ENCODE data around the gene RNF222. TPM values are rescaled to one million over a fixed set of nuclear protein-coding genes. Genes with fewer than 3 reads are reported as not detected.

The RNF222 gene
- total RNA-seq, 3 donors from 2014 or later: not detected

- H3K27ac ChIP-seq: no peak overlapping the region
- H3K27me3 ChIP-seq: peaks cover 0 to 18% of the 10 kb centered on the region in 2 donors
- no peak for DNase-seq (ENCODE audit: low spot score in 2 of 2)
- H3K9me3 ChIP-seq: no peaks in the 10 kb centered on the region
- no peaks in the 10 kb centered on the region for H3K36me3 ChIP-seq
- intact Hi-C loops (cut with DNase I; ENCODE audit: low total_unique reads): no loop called here
- H3K4me1 ChIP-seq: no peaks in the 10 kb centered on the region
- TF ChIP-seq CTCF (IDR thresholded peaks at IDR 0.05) (no peak), POLR2AphosphoS5 (IDR thresholded peaks at IDR 0.05) (no peak), POLR2A (IDR thresholded peaks at IDR 0.05) (no peak)
- H3K4me3 ChIP-seq: no peak overlapping the region
Observed at GRCh38 chr17:8393470-8394231, 4.0 kb downstream of the RNF222 start.

GRCh38 chr17:8392674-8393469 lies 4.8 kb downstream of the RNF222 start:
- Histone ChIP-seq H3K36me3 (no peaks in the 10 kb centered on the region), H3K27ac (no peak overlapping the region), H3K27me3 (peaks cover 0 to 18% of the 10 kb centered on the region in 2 donors), H3K9me3 (no peaks in the 10 kb centered on the region), H3K4me1 (no peaks in the 10 kb centered on the region), H3K4me3 (no peak overlapping the region)
- intact Hi-C loops (cut with DNase I; ENCODE audit: low total_unique reads): no loop called here
- DNase-seq (ENCODE audit: low spot score in 2 of 2): peak in 1 of 2 donors; percentile 40
- TF ChIP-seq CTCF (IDR thresholded peaks at IDR 0.05): no peak
- TF ChIP-seq POLR2A (IDR thresholded peaks at IDR 0.05): no peak
- TF ChIP-seq POLR2AphosphoS5 (IDR thresholded peaks at IDR 0.05): no peak

- no peak for DNase-seq (ENCODE audit: low spot score in 2 of 2)
- no peak overlapping the region for H3K27ac ChIP-seq
- intact Hi-C loops (cut with DNase I; ENCODE audit: low total_unique reads): no loop called here
Observed at GRCh38 chr17:8392274-8392673, 5.4 kb downstream of the RNF222 start.

GRCh38 chr17:8391711-8392110 lies 5.9 kb downstream of the RNF222 start:
- DNase-seq (ENCODE audit: low spot score in 2 of 2): peak in 1 of 2 donors; percentile 33
- Histone ChIP-seq H3K36me3 (no peaks in the 10 kb centered on the region), H3K27ac (no peak overlapping the region), H3K4me1 (no peaks in the 10 kb centered on the region), H3K9me3 (no peaks in the 10 kb centered on the region), H3K27me3 (peaks cover 0 to 13% of the 10 kb centered on the region in 2 donors), H3K4me3 (no peak overlapping the region)
- no peak for TF ChIP-seq CTCF (IDR thresholded peaks at IDR 0.05)
- TF ChIP-seq POLR2AphosphoS5 (IDR thresholded peaks at IDR 0.05): no peak
- TF ChIP-seq POLR2A (IDR thresholded peaks at IDR 0.05): no peak
- intact Hi-C loops (cut with DNase I; ENCODE audit: low total_unique reads): no loop called here

More at GRCh38 chr17:8392274-8392673, 5.4 kb downstream of the RNF222 start:
- Histone ChIP-seq H3K27me3 (peaks cover 0 to 18% of the 10 kb centered on the region in 2 donors), H3K9me3 (no peaks in the 10 kb centered on the region), H3K4me3 (no peak overlapping the region), H3K4me1 (no peaks in the 10 kb centered on the region), H3K36me3 (no peaks in the 10 kb centered on the region)
- TF ChIP-seq POLR2AphosphoS5 (IDR thresholded peaks at IDR 0.05) (no peak), POLR2A (IDR thresholded peaks at IDR 0.05) (no peak), CTCF (IDR thresholded peaks at IDR 0.05) (no peak)
